Coronary artery (tissue), 2 donors: ENCODE data around the gene WDR47.
A peak's percentile ranks its signal among the peaks of the same experiment; 100 is the strongest.
"Not testable (repeated sequence)": the region's sequence is repeated elsewhere in the genome, so short reads cannot be mapped to it uniquely, and the experiment has no call there.

Experiments used
- DNase-seq: peaks from one replicate; pipeline ENCODE4 v3.0.0-alpha.2; 2017; ENCODE audit warnings: low spot score
- H3K27ac ChIP-seq, 2 donors: fragments of 200-600 bp; sonication (generic); one replicate each; pipeline ENCODE4 v1.5.1; 2016 to 2019
- H3K4me3 ChIP-seq: fragments of 200-600 bp; sonication (generic); 2 replicates; pipeline ENCODE4 v1.5.1; 2016; ENCODE audit warnings: mild to moderate bottlenecking, moderate library complexity
- CTCF ChIP-seq: fragments of 200-600 bp; sonication (generic); IDR thresholded peaks from one replicate; pipeline ENCODE4 v1.5.1; 2019; ENCODE audit warnings: antibody characterized with exemption

WDR47 gene

GRCh38 chr1:108953452-108953851, 88.5 kb downstream of the WDR47 start:
- DNase-seq: no peak
- no peak for TF ChIP-seq CTCF
- Histone ChIP-seq H3K27ac (no peak overlapping the region), H3K4me3 (no peak overlapping the region)

- no peak for DNase-seq
- TF ChIP-seq CTCF: no peak
- Histone ChIP-seq H3K4me3 (no peak overlapping the region), H3K27ac (no peak overlapping the region)
Measured at GRCh38 chr1:108951242-108951641, 90.7 kb downstream of the WDR47 start.

GRCh38 chr1:108949044-108949443, 92.9 kb downstream of the WDR47 start:
- DNase-seq: no peak
- no peak overlapping the region for H3K4me3 ChIP-seq
- no peak for TF ChIP-seq CTCF
- H3K27ac ChIP-seq: no peak overlapping the region

- no peak for TF ChIP-seq CTCF
- peak overlapping the region; percentile 53 for H3K4me3 ChIP-seq
- DNase-seq: no peak
- H3K27ac ChIP-seq: peak overlapping the region in 1 of 2 donors; percentile 55
Measured at GRCh38 chr1:108947871-108948525, 93.9 kb downstream of the WDR47 start.

GRCh38 chr1:108936170-108936569, 105.7 kb downstream of the WDR47 start:
- DNase-seq: no peak
- Histone ChIP-seq H3K27ac (no peak overlapping the region), H3K4me3 (no peak overlapping the region)
- TF ChIP-seq CTCF: no peak

GRCh38 chr1:108933944-108934343, 108.0 kb downstream of the WDR47 start:
- DNase-seq: no peak
- TF ChIP-seq CTCF: no peak
- no peak overlapping the region for H3K4me3 ChIP-seq
- no peak overlapping the region for H3K27ac ChIP-seq

GRCh38 chr1:108927565-108927964, 114.3 kb downstream of the WDR47 start:
- DNase-seq, H3K4me3 ChIP-seq: not testable (repeated sequence)

More at GRCh38 chr1:108927565-108927964, 114.3 kb downstream of the WDR47 start:
- H3K27ac ChIP-seq: not testable (repeated sequence)
